ENCODE results near the gene ZFYVE1.
"Not testable (repeated sequence)": the region's sequence is repeated elsewhere in the genome, so short reads cannot be mapped to it uniquely, and the experiment has no call there.

ZFYVE1 gene

DNA sequence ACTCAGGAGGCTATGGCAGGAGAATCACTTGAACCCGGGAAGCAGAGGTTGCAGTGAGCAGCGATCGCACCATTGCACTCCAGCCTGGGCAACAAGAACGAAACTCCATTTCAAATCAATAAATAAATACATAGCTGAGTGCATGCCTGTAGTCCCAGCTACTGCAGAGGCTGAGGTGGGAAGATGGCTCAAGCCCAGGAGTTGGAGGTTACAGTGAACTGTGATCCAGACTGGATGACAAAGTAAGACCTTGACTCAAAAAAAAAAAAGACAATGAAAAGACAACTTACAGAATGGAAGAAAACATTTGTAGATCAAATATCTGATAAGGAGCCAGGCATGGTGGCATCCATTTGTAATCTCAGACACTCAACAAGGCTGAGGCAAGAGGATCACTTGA is 27.6 kb downstream of the ZFYVE1 start:
- DNase-seq: no peak

DNA sequence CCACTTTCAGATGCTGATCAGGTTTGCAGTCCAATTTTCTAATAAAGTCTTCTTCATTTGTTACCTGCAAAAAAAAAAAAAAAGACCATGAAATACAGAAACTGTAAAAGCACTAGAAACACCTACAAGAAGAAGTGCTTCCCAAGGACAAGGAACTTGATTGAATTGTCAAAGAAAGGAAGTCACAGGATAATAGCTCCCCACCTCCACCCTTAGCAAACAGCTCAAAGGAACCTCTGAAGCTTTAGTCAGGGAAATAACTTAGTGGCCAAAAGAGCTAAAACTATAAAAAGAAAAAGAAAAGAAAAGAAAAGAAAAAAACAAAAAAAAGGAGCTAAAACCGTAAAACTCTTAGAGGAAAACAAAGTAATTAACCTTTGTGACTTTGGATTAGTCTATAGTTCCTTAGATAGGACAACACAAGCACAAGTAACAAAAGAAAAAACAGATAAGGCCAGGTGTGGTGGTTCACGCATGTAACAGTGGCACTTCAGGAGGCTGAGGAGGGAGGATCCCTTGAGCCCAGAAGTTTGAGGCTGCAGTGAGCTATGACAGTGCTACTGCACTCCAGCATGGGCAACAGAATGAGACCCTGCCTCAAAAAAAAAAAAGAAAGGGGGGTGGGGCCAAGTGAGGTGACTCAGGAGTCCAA is 28.5 kb downstream of the ZFYVE1 start:
- no peak for DNase-seq

GRCh38 chr14:72996916-72997315 is 30.0 kb downstream of the ZFYVE1 start:
- DNase-seq: no peak

DNA sequence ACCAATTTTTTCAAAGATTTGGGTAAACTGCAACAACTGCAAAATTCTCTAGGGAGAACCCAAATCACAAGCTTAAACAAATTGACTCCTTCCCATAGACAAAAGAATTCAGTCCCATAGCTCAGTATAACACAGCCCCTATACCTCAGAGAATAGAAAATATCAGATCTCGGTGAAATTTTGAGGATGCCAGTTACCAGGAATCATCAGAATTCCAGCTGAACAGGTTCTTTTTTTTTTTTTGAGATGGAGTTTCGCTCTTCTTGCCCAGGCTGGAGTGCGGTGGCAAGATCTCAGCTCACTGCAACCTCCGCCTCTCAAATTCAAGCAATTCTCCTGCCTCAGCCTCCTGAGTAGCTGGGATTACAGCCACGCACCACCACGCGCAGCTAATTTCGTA is 36.7 kb downstream of the ZFYVE1 start:
- no peak for DNase-seq

DNA sequence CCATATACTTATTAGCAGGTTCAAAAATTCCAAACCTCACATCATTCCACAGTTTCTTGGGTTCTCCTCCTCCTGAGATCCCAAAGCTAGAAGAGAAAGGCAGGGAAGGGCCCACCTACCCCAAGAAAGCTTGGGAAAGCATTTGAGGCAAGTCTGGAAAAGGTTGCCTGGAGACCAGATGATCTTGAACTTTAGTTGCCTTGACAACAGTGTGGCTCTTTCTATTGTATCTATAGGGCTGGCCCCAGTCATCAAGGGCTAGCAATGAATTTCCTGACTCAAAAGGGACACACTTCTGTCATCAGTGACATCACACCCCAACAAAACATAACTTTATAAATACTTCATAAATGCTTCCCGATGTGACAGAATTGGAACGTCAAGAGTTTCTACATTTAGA is 40.0 kb downstream of the ZFYVE1 start:
- no peak for DNase-seq

DNA sequence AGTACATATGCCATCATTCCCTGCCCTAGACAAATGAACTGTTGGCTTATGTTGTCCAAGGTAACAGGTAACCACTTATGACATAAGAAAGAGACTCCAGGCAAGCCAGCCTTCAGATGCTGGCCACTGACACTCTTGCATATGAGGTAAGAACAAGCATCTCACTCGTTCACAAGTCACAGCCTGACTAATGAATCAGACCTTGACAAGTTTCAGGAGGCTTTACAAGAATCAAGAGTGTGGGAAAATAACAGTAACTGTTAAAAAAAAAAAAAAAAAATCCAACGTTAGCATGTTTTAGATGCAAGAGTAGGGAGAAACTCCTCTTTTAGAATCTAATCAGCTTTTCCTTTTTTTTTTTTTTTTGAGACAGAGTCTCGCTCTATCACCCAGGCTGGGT is 40.7 kb downstream of the ZFYVE1 start:
- DNase-seq: no peak

DNA sequence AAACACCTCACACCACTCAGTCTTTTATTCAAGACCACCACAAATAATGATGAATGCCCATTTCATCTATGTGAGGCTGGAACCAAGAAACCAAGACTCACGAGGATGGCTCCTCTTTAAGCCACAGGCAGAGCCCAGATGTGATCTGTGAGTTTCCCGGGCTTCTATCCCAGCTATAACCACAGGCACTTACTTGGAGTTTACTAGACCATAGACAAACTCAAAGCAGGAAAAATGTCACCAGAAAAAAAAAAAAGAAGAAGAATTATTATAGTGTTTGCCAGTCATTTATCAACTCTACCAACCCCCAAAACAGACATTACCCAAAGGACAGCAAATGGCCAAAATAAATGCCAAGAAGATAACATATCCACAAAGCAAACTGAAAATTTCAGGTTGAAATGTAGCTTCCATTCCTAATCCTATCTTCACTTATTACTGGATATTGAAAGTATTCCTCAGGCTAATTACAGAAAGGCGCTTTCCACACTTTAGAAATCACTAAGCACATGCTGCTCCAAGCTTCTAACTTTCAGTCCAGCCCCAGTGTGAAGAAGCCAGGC is 44.7 kb downstream of the ZFYVE1 start:
- DNase-seq: no peak

DNA sequence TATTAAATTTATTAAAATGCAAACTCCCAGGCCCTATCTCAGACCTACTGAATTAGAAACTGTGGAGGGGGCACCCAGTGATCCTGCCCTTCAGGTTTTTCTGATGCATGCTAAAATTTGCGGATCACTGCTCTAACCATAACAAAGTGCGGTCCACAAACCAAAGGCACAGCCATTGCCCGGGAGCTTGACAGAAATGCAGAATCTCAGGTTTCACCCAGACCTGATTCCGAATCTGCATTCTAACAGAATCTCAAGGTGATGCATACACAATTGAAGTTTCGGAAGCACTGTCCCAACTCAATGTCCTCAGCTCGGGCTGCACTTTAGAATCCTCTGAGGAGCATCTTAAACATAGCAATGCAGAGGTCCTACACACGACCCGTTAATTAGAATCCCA is 46.0 kb downstream of the ZFYVE1 start:
- no peak for DNase-seq

DNA sequence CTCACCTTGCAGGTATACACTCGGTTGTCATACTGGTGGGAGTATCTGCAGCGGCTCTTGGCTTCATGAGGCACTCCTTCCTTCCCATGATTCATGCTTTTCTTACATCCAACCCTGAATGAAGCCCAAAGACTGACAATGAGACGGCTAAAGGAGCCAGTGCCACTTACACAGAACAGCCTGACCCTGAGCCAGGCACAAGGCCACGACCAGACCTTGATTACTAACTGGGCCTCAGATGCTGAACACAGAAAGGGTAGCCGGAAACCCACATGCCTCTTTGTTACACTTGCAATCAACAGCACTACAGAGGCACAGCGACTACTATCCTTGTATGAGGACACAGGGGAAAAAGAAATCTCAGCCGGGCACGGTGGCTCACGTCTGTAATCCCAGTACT is 48.0 kb downstream of the ZFYVE1 start:
- DNase-seq: no peak

DNA sequence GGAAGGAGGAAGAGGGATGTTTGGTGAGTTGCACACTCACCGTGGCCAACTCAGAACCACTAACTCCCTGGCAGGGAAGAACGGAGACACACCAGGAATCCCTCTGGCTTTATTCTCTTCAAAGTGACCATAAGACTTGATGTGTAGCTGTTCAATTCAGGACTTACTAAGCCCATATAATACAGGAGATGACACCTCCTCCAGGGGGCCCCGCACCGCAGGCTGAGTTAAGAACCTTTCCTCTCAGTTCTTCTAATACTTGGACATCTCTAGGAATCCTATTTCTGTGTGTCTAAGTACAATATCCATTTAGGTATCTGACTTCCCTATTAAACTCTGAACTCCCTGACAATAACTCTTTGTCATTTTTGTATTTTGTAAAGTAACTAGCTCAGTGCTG is 51.1 kb downstream of the ZFYVE1 start:
- DNase-seq: no peak

GRCh38 chr14:72974661-72975060 is 52.2 kb downstream of the ZFYVE1 start:
- no peak for DNase-seq

- no peak for DNase-seq
These were observed 56.0 kb downstream of the ZFYVE1 start for GRCh38 chr14:72970824-72971434.

DNA sequence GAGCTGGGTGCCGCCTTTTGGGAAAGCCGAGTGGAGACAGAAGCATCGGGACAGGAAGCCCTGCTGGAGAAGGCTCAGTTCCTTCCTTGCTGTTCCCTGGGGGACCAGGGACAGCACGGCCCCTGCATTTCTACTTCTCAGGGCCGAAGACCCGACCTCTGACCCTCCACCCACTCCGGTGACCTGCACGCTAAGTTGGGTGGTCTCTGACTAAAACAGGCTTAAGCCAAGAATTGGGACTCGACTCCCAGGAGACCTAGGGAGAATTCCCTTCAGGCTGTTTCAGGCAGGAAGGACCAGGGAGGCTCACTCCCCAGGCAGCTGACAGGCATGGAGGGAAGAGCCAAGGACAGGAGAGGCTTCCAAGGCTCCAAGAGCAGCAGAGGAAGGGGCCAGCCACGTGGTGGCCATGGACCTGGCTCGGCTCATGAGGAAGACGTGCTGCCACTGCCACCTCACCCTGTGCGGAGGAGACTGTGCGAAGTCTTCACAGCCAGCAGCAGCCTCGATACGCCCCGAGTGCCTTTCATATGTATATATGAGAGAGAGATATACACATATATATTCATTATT is 56.8 kb downstream of the ZFYVE1 start:
- no peak for DNase-seq

DNA sequence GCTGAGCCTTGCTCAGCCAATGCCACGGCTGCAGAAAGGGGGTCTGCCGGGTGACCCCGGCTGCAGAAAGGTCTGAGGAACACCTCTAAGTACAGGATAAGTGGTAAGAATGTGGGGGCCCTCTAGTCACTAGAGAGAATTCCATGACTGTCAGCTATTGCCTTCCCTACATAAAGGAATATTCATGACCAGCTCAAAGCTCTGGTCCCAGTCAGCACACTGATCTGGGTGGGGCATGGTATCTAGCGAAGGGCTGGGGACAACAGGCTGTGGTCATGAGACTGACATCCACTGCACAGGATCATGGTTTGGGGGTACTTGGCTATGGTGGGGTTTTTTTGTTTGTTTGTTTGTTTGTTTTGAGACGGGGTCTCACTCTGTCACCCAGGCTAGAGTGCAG is 58.6 kb downstream of the ZFYVE1 start:
- no peak for DNase-seq

DNA sequence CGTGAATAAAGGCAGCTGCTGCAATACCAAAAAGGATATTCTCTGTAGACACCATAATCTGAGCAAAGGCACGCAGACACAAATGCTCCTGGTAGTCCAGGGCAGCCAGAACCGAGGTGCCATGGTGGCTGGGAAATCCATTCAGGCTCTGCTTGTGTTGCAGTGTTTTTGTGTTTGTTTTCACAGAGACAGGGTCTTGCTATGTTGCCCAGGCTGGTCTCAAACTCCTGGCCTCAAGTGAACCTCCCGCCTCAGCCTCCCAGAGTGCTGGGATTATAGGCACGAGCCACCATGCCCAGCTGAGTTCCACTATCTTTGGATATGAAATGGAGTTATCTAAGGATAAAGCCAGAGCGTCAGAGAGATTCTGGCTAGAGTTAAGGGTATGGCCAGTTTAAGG is 60.9 kb downstream of the ZFYVE1 start:
- no peak for DNase-seq

DNA sequence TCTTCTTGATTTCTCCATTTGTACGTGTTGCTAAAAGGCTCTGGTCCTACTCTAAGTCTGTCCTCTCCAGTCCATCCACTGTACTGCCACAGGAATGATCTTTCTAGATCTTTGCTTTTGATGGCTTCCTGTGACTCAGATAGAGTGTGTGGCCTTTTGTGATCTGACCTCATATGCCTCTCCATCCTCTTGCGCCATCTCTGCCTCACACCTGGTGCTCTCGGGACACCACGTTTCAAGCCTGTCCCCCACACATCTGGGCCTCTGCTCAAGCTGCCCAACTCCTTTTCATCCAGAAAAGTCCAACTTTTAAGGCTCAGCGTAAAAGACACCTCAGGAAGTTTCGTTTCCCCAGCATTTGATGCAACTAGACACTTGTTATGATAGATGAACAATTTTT is 61.7 kb downstream of the ZFYVE1 start:
- DNase-seq: no peak

GRCh38 chr14:72962829-72963312 is 64.0 kb downstream of the ZFYVE1 start:
- no peak for DNase-seq

- not testable (repeated sequence) for DNase-seq
These were observed 64.6 kb downstream of the ZFYVE1 start for GRCh38 chr14:72962336-72962754.

- DNase-seq: no peak
These were observed 65.1 kb downstream of the ZFYVE1 start for GRCh38 chr14:72961579-72962335.

DNA sequence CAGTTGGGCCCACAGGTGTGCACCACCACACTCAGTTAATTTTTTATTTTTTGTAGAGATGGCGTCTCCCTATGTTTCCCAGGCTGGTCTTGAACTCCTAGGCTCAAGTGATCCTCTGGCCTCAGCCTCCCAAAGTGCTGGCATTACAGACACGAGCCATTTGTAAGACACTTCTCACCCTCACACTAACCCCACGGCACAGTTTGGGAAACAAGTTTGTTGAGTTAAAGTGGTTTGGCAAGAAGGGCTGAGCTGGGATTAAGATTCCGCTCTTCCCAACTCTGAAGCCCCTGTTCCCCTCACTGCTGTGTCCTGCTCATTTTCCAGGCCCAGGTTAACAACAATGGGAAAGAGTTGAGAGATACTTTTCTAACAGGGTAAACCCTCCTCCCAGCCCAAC is 65.9 kb downstream of the ZFYVE1 start:
- not testable (repeated sequence) for DNase-seq

DNA sequence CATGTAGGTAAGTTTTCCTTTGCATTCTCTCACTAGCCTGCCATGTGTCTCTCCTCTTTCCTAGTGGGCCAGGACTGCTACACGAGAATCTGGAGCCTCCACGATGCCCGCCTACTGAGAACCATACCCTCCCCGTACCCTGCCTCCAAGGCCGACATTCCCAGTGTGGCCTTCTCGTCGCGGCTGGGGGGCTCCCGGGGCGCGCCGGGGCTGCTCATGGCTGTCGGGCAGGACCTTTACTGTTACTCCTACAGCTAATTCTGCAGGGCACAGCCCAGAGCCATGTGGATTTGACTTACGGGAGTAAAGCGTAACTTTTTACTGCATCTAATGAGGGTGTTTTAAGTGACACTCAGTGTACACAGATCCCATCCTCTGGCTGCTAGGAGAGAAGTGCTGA is 68.4 kb downstream of the ZFYVE1 start:
- no peak for DNase-seq

- no peak for DNase-seq
These were observed 69.7 kb downstream of the ZFYVE1 start for GRCh38 chr14:72957213-72957612.

DNA sequence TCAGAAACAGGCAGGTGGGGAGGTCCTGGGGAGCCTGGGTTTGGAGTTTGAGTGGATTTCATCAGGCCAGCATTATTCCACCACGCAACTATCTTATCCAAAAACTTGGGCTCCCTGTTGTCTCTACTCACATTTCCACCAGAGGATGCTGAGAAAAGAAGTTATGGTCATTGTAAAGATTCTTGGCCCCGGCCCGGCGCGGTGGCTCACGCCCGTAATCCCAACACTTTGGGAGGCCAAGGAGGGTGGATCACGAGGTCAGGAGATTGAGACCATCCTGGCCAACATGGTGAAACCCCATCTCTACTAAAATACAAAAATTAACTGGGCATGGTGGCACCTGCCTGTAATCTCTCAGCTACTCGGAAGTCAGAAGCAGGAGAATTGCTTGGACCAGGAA is 70.2 kb downstream of the ZFYVE1 start:
- not testable (repeated sequence) for DNase-seq
